ENCODE results near the gene STYXL2. TPM values are rescaled to one million over a fixed set of nuclear protein-coding genes. Genes with fewer than 3 reads are reported as not detected.

The STYXL2 gene
- total and polyA plus RNA-seq, 2 of the 8 experiments (the other 6 are each of a cell fraction or from before 2014, with no cell fraction given), result 0.09 to 0.22 TPM

GRCh38 chr1:167086768-167087167, 7.1 kb upstream of the STYXL2 start:
- H3K36me3 ChIP-seq (ENCODE audit: control insufficient read depth in 2 of 4, insufficient read depth in 4 of 4, low read length in 3 of 4), result no peaks in the 10 kb centered on the region
- H3K27ac ChIP-seq (ENCODE audit: low read depth, low read length), result no peak overlapping the region
- H4K20me1 ChIP-seq (replicated peaks in 1 of 2; ENCODE audit: control insufficient read depth in 1 of 2, insufficient read depth in 2 of 2, low read length in 2 of 2), result no peaks in the 10 kb centered on the region
- H4K91ac ChIP-seq (replicated peaks; ENCODE audit: insufficient read length, low read length), result no peak overlapping the region
- H2BK12ac ChIP-seq (ENCODE audit: low read depth, low read length), result no peak overlapping the region
- H3K4me1 ChIP-seq (replicated peaks in 1 of 4; ENCODE audit: control insufficient read depth in 3 of 4, insufficient read depth in 4 of 4, low read length in 3 of 4), result peaks cover 0 to 4% (median 0%) of the 10 kb centered on the region in 4 experiments; a peak in 3 of 7 replicates
- no peaks in the 10 kb centered on the region for H3K27me3 ChIP-seq (replicated peaks in 1 of 4; ENCODE audit: control insufficient read depth in 3 of 4, extremely low read depth in 1 of 4, insufficient read depth in 3 of 4, low read length in 3 of 4)
- no peaks in the 10 kb centered on the region for H3K79me1 ChIP-seq (ENCODE audit: low read depth, low read length)
- no peak overlapping the region for H3K14ac ChIP-seq (ENCODE audit: insufficient read length)
- H2AFZ ChIP-seq (ENCODE audit: low read length), result no peak overlapping the region
- ChIA-PET POLR2A (ENCODE audit: partially characterized antibody) (interaction anchor here (1.2 kb wide), 1 partner anchor 9 kb away, joined by 3 read pairs; no protein-coding TSS in a partner anchor), CTCF (ENCODE audit: partially characterized antibody) (interaction anchor here (0.8 to 3.0 kb wide), 4 partner anchors 10 to 119 kb away, joined by 3 to 16 read pairs (median 4); no protein-coding TSS in a partner anchor)
- H4K8ac ChIP-seq (ENCODE audit: extremely low read depth, insufficient read depth, low read length), result no peak overlapping the region
- H3K9ac ChIP-seq (replicated peaks in 1 of 4; ENCODE audit: extremely low read depth in 1 of 4, low read depth in 3 of 4, low read length in 3 of 4), result no peak overlapping the region
- H2AK5ac ChIP-seq (ENCODE audit: low read depth, low read length), result no peak overlapping the region
- no peak overlapping the region for H3K18ac ChIP-seq (ENCODE audit: extremely low read depth, low read length)
- no peak for DNase-seq (ENCODE audit: low read depth in 1 of 2, low spot score in 2 of 2)
- H3K56ac ChIP-seq (replicated peaks; ENCODE audit: insufficient read length, low read depth, low read length), result no peak overlapping the region
- no peak overlapping the region for H3K4me2 ChIP-seq (ENCODE audit: insufficient read depth in 1 of 2, low read depth in 2 of 2, low read length in 2 of 2)
- peaks cover 0 to 4% of the 10 kb centered on the region in 2 experiments; a peak in 2 of 4 replicates for H3K9me3 ChIP-seq (ENCODE audit: insufficient read depth in 2 of 2, low read depth in 1 of 2, low read length in 1 of 2)
- H3K4me3 ChIP-seq (ENCODE audit: extremely low read depth in 1 of 4, insufficient read depth in 2 of 4, low read depth in 3 of 4, low read length in 4 of 4), result no peak overlapping the region
- H3K23ac ChIP-seq (ENCODE audit: insufficient read length), result no peak overlapping the region
- no peak overlapping the region for H4K5ac ChIP-seq (ENCODE audit: insufficient read length, low read depth, low read length)
- H2BK120ac ChIP-seq (replicated peaks; ENCODE audit: low read depth, low read length), result no peak overlapping the region
- no peak overlapping the region for H2BK20ac ChIP-seq (ENCODE audit: low read length)
- H3K79me2 ChIP-seq (ENCODE audit: control insufficient read depth in 1 of 2, insufficient read depth in 2 of 2, low read length in 2 of 2), result no peaks in the 10 kb centered on the region
- no peak for FAIRE-seq
- 96% methylated on average over 3 of the region's 3 CpGs; no CpG with 5 or more reads in 1 of the 2 experiments for WGBS, 2 experiments (ENCODE audit: extremely low coverage in 1 of 2, insufficient coverage in 1 of 2, insufficient read length in 1 of 2, insufficient replicate concordance in 2 of 2, low coverage in 1 of 2, low lambda C conversion rate in 2 of 2, missing lambda C conversion rate in 1 of 2)
- TF ChIP-seq E2F6 (IDR thresholded peaks at IDR 0.05) (no peak), SAP30 (IDR thresholded peaks at IDR 0.05; ENCODE audit: insufficient read depth, insufficient replicate concordance, low read length) (no peak), TEAD4 (IDR thresholded peaks at IDR 0.05; ENCODE audit: low read depth, low read length) (no peak), EGR1 (IDR thresholded peaks at IDR 0.05; ENCODE audit: borderline replicate concordance, low read depth, low read length) (no peak), SP2 (IDR thresholded peaks at IDR 0.05; ENCODE audit: low read length) (no peak), HDAC6 (IDR thresholded peaks at IDR 0.05; ENCODE audit: low read depth, low read length) (no peak), GABPA (IDR thresholded peaks at IDR 0.05; ENCODE audit: borderline replicate concordance, insufficient read depth, low read length) (no peak), RXRA (IDR thresholded peaks at IDR 0.05; ENCODE audit: insufficient read depth, low read depth, low read length) (no peak), SUZ12 (IDR thresholded peaks at IDR 0.05; ENCODE audit: low read length) (no peak), JUND (IDR thresholded peaks at IDR 0.05; ENCODE audit: low read length) (no peak), KDM5A (IDR thresholded peaks at IDR 0.05; ENCODE audit: low read length) (no peak), CTBP2 (IDR thresholded peaks at IDR 0.05; ENCODE audit: borderline replicate concordance, insufficient read depth, insufficient read length, low read length) (no peak)
- no peak overlapping the region for H2BK5ac ChIP-seq (ENCODE audit: low read depth, low read length)
- no peak overlapping the region for H3K4ac ChIP-seq (replicated peaks; ENCODE audit: insufficient read length, low read depth, low read length)
- H3K23me2 ChIP-seq (ENCODE audit: low read depth, low read length), result no peaks in the 10 kb centered on the region; the same call in 1 of the 2 replicates
- no peak overlapping the region for H2BK15ac ChIP-seq (ENCODE audit: low read length)
